SK-N-MC (cell line): ENCODE results near the gene CA14.
"Not testable (repeated sequence)": the region's sequence is repeated elsewhere in the genome, so short reads cannot be mapped to it uniquely, and the experiment has no call there.

Experiments used
- DNase-seq: peaks from one replicate; pipeline ENCODE4 v3.0.0-alpha.2; 2011; ENCODE audit warnings: low read depth, low spot score
- H3K27ac ChIP-seq: fragments of 200-600 bp; sonication (generic); 2 replicates; pipeline ENCODE4 v1.5.1; 2016; ENCODE audit warnings: mixed run types
- H3K36me3 ChIP-seq: fragments of 200-600 bp; sonication (generic); 2 replicates; pipeline ENCODE4 v1.6.1; 2017; ENCODE audit warnings: antibody characterized with exemption, low read length, mixed read lengths; ENCODE audit not compliant: insufficient read depth
- H3K4me3 ChIP-seq: fragments of 200-600 bp; sonication (generic); 2 replicates; pipeline ENCODE4 v1.5.1; 2016
- H3K9ac ChIP-seq: fragments of 200-600 bp; sonication (generic); 2 replicates; pipeline ENCODE4 v1.8.0; 2017; ENCODE audit warnings: mixed run types, mixed read lengths; ENCODE audit not compliant: insufficient read length
- H3K9me3 ChIP-seq: fragments of 200-600 bp; sonication (generic); 2 replicates; pipeline ENCODE4 v1.6.1; 2017; ENCODE audit warnings: low read depth, mild to moderate bottlenecking, antibody characterized with exemption, low read length, moderate library complexity, mixed read lengths
- EZH2 ChIP-seq: fragments of 200-600 bp; sonication (generic); IDR thresholded peaks from one replicate; pipeline ENCODE4 v1.6.1; 2017; ENCODE audit warnings: antibody characterized with exemption
- FOXP2 ChIP-seq: optimal IDR thresholded peaks from 2 replicates; pipeline ENCODE3; 2011; ENCODE audit warnings: mild to moderate bottlenecking, moderate library complexity; ENCODE audit not compliant: insufficient read depth; ENCODE audit errors: extremely low read length, control extremely low read depth
- POLR2AphosphoS5 ChIP-seq: IDR thresholded peaks from 2 replicates; pipeline ENCODE4 v1.6.1; 2012; ENCODE audit warnings: mild to moderate bottlenecking, low read depth, low read length, borderline replicate concordance

CA14 gene

GRCh38 chr1:150257624-150258585 lies at the start of gene CA14:
Gene CA14 (plus strand): TSS chr1:150257774. CDS start chr1:150258129, 355 bp downstream.
- TF ChIP-seq FOXP2: no peak
- no peak for TF ChIP-seq EZH2
- TF ChIP-seq POLR2AphosphoS5: no peak
- Histone ChIP-seq H3K27ac (peak within 1 kb of the TSS; percentile 78; the same call in 1 of the 2 replicates), H3K9ac (peak within 1 kb of the TSS; percentile 66), H3K4me3 (peak within 1 kb of the TSS; percentile 74), H3K36me3 (no peaks in the 10 kb centered on the region), H3K9me3 (no peaks in the 10 kb centered on the region)
- DNase-seq: no peak

DNA sequence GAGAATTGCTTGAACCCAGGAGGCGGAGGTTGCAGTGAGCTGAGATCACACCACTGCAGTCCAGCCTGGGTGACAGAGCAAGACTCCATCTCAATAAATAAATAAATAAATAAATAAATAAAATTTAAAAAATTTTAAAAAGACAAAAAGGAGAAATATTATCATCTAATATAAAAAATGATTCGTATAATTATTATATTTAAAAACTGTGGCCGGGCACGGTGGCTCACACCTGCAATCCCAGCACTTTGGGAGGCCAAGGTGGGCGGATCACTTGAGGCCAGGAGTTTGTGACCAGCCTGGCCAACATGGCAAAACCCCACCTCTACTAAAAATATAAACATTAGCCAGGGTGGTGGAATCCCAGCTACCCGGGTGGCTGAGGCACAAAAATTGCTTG lies 49.1 kb upstream of the CA14 start:
- not testable (repeated sequence) for H3K27ac ChIP-seq, H3K36me3 ChIP-seq, H3K9ac ChIP-seq, DNase-seq, H3K9me3 ChIP-seq, H3K4me3 ChIP-seq

DNA sequence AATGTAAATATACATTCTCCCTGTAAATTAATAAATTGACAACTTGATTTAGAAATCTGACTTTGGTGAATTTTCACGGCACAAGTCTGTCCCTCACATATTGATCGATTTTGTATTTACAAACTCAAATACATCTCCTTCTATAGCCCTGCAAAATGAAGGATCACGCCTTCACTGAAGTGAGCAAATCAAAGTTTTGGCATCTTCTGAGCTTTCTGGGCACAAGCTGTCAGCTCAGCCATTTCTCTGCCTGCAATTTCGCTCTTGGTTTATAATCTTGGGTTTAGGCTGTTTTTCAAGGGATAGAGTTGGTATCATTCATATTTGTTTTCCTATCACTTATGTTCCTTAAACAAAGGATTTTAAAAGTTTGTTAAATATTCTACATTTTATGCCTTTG lies 47.5 kb upstream of the CA14 start:
- DNase-seq: no peak
- 0 out of 2 replicates have a peak overlapping the region, but pooled peaks have one; percentile 31 for H3K27ac ChIP-seq
- no peak overlapping the region for H3K9ac ChIP-seq
- TF ChIP-seq EZH2 (no peak), FOXP2 (no peak), POLR2AphosphoS5 (no peak)
- H3K4me3 ChIP-seq: no peak overlapping the region
- no peaks in the 10 kb centered on the region for H3K36me3 ChIP-seq
- no peaks in the 10 kb centered on the region for H3K9me3 ChIP-seq

DNA sequence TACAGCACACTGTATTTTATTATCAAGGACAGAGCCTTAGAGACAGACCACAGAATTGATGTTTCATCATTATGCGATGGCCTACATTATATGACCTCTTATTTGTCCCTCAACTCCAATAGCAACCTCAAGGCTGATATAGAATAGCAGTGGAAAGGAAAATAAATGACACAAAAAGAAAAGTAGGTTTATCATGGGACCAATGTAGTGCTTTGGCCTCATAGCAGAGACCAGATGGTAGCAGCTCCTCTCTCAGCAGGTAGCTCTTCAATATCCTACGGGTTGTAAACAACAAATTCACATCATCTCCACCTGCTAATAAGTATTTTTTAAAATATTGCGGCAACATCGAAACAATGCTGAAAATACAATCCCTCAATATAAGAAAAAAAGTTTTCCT lies 46.9 kb upstream of the CA14 start:
- no peak for TF ChIP-seq FOXP2
- TF ChIP-seq EZH2: no peak
- no peak for TF ChIP-seq POLR2AphosphoS5
- Histone ChIP-seq H3K36me3 (no peaks in the 10 kb centered on the region), H3K4me3 (no peak overlapping the region), H3K27ac (0 out of 2 replicates have a peak overlapping the region, but pooled peaks have one; percentile 31), H3K9ac (no peak overlapping the region), H3K9me3 (no peaks in the 10 kb centered on the region)
- no peak for DNase-seq

DNA sequence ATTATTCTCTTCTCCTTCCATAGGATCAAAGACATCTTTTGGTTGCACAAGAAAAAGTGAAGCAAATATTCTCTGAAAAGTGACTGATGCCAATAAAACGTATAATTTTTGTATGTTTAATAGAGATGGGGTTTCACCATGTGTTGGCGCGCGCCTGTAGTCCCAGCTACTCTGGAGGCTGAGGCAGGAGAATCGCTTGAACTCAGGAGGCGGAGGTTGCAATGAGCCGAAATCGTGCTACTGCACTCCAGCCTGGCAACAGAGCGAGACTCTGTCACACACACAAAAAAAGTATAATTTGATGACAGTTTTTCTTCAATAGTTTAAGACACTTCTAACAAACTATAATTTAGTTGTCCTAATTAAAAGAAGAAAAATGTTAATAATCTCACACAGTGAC lies 45.5 kb upstream of the CA14 start:
- H3K9ac ChIP-seq: no peak overlapping the region
- no peak overlapping the region for H3K4me3 ChIP-seq
- TF ChIP-seq POLR2AphosphoS5 (no peak), EZH2 (no peak), FOXP2 (no peak)
- DNase-seq: no peak
- H3K9me3 ChIP-seq: no peaks in the 10 kb centered on the region
- H3K27ac ChIP-seq: no peak overlapping the region
- 0 out of 2 replicates have a peak, but pooled peaks cover under 1% of the 10 kb centered on the region for H3K36me3 ChIP-seq

DNA sequence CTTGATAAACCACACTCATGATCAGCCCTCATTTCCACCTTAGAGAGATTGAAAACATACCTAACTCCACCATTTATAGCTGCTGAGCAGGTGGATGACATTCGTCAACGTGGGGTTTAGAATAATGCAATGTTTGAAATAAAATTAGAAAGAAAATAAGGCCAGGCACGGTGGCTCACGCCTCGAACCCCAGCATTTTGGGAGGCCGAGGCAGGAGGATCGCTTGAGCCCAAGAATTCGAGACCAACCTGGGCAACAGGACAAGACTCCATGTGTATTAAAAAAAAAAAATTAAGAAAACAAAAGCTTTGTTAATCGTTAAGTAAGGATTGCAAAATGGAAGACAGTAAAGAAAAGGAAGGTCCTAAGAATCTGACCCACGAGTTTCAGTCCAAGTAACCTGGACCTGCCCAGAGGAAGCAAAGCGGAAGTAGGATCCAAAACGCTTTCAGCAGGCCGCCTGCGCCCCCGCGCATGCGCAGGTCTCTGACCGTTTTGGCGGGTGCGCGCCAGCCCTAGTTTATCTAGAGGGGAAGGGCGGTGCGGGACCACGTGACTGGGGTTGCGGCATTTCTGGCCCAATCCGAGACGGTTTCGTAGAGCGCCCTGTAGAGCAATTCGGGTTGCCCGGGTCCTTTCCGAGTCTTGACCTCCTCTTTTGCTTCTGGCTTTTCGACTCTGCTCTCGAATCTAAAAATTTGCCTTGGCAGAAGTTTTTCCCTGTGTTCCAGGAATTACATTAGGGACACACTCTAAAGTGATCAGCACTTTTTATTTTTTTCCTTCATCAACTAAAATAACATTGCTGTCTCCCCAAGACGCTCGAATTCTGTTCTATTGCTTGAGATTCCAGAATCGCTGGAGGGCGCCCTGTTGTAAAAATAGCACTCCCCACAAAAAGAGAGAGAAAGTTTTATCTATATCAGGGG lies 44.1 kb upstream of the CA14 start:
- no peak for TF ChIP-seq FOXP2
- peak; percentile 62; the same call in 1 of the 2 replicates for TF ChIP-seq POLR2AphosphoS5
- no peak for TF ChIP-seq EZH2
- H3K9ac ChIP-seq: peak overlapping the region; percentile 60
- H3K27ac ChIP-seq: peak overlapping the region; percentile 52
- DNase-seq: peak; percentile 70
- H3K4me3 ChIP-seq: peak overlapping the region; percentile 68
- peaks cover 12% of the 10 kb centered on the region for H3K36me3 ChIP-seq
- no peaks in the 10 kb centered on the region for H3K9me3 ChIP-seq

DNA sequence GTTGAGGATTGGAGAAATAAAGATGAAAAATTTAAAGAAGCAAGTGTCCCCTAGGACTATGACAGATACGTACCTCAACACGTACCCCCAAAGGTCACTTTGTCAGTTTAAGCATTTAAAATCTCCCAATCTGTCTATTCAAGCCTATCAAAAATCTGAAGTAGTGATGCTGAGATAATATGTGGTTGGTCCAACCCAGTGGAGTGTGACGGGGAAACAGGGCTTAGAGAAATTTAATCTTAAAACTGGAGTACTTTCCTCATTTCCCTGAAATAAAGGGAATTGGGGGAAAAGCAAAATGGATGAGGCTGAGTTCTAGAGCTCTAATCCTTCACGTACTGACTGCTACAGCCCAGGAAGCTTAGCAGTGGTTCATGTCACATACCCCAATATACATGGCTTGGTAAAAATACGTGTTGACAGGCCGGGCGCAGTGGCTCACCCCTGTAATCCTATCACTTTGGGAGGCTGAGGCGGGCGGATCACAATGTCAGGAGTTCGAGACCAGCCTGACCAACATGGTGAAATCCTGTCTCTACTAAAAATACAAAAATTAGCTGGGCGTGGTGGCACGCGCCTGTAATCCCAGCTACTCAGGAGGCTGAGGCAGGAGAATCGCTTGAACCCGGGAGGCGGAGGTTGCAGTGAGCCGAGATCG lies 43.3 kb upstream of the CA14 start:
- peak overlapping the region; percentile 60 for H3K9ac ChIP-seq
- not testable (repeated sequence) for DNase-seq
- H3K4me3 ChIP-seq: peak overlapping the region; percentile 68

GRCh38 chr1:150215855-150216254 lies 41.7 kb upstream of the CA14 start:
- not testable (repeated sequence) for DNase-seq, H3K4me3 ChIP-seq

More for the DNA sequence above, 43.3 kb upstream of the CA14 start:
- peaks cover 20% of the 10 kb centered on the region for H3K36me3 ChIP-seq
- not testable (repeated sequence) for H3K9me3 ChIP-seq
- H3K27ac ChIP-seq: peak overlapping the region; percentile 52

More at GRCh38 chr1:150215855-150216254, 41.7 kb upstream of the CA14 start:
- H3K9me3 ChIP-seq, H3K9ac ChIP-seq, H3K27ac ChIP-seq: not testable (repeated sequence)
- H3K36me3 ChIP-seq: peaks cover 36% of the 10 kb centered on the region
